ENCODE results near the gene MARK4.
"Not testable (repeated sequence)": the region's sequence is repeated elsewhere in the genome, so short reads cannot be mapped to it uniquely, and the experiment has no call there.

The MARK4 gene

GRCh38 chr19:45324349-45324907, 73.4 kb downstream of the MARK4 start:
- TF ChIP-seq CTCF (IDR thresholded peaks at IDR 0.05; ENCODE audit: extremely low read depth, insufficient read depth, missing control alignments) = no peak
- DNase-seq (ENCODE audit: low spot score) = no peak
- in situ Hi-C loops (cut with MboI; ENCODE audit: low pct_unique_long_range_greater_than_20kb, low sequenced_read_pairs, unreplicated experiment) = no loop called here

GRCh38 chr19:45327404-45328143, 76.5 kb downstream of the MARK4 start:
- TF ChIP-seq CTCF (IDR thresholded peaks at IDR 0.05; ENCODE audit: extremely low read depth, insufficient read depth, missing control alignments) = no peak
- in situ Hi-C loops (cut with MboI; ENCODE audit: low pct_unique_long_range_greater_than_20kb, low sequenced_read_pairs, unreplicated experiment) = no loop called here
- no peak for DNase-seq (ENCODE audit: low spot score)

GRCh38 chr19:45331411-45331810, 80.3 kb downstream of the MARK4 start:
- no peak for DNase-seq (ENCODE audit: low spot score)
- no peak for TF ChIP-seq CTCF (IDR thresholded peaks at IDR 0.05; ENCODE audit: extremely low read depth, insufficient read depth, missing control alignments)
- in situ Hi-C loops (cut with MboI; ENCODE audit: low pct_unique_long_range_greater_than_20kb, low sequenced_read_pairs, unreplicated experiment) = no loop called here

DNA sequence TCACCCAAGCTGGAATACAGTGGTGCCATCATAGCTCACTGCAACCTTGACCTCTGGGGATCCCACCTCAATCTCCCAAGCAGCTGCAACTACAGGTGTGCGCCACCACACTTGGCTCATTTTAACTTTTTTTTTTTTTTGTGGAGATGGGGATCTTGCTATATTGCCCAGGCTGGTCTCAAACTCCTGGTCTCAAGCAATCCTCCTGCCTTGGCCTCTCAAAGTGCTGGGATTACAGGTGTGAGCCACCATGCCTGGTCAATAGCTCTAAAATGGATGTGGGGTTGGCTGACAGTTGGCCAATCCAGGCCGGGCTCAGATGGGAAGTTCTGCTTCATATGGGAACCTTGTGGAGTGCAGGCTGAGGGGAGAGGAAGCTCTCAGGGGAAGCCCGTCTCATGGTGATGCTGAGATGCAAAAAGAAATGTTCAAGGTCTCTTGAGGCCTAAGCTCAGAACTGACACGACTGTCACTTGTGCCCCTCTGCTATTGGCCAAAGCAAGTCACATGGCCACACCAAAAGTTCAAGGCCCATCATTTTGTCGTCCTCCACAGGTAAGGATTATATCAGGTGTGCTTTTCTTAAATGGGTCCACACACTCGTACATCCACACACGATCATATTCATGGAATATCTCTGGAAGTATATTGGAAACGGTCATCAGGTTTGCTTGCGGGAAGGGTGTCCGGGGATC, 82.7 kb downstream of the MARK4 start:
- in situ Hi-C loops (cut with MboI; ENCODE audit: low pct_unique_long_range_greater_than_20kb, low sequenced_read_pairs, unreplicated experiment) = no loop called here
- TF ChIP-seq CTCF (IDR thresholded peaks at IDR 0.05; ENCODE audit: extremely low read depth, insufficient read depth, missing control alignments) = no peak
- DNase-seq (ENCODE audit: low spot score) = no peak

DNA sequence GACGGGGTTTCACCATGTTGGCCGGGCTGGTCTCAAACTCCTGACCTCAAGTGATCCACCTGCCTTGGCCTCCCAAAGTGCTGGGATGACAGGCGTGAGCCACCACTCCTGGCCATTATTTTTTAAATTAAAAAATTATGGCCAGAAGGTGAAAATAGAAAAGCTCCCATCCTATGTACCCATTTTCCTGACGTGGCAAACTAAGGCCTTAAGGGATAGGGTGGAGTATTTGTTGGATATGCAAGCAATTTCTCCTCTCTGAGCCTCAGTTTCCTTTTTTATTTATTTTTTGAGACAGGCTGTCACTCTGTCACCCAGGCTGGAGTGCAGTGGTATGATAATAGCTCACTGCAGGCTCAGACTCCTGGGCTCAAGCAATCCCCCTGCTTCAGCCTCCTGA, 83.8 kb downstream of the MARK4 start:
- in situ Hi-C loops (cut with MboI; ENCODE audit: low pct_unique_long_range_greater_than_20kb, low sequenced_read_pairs, unreplicated experiment); DNase-seq (ENCODE audit: low spot score): not testable (repeated sequence)

DNA sequence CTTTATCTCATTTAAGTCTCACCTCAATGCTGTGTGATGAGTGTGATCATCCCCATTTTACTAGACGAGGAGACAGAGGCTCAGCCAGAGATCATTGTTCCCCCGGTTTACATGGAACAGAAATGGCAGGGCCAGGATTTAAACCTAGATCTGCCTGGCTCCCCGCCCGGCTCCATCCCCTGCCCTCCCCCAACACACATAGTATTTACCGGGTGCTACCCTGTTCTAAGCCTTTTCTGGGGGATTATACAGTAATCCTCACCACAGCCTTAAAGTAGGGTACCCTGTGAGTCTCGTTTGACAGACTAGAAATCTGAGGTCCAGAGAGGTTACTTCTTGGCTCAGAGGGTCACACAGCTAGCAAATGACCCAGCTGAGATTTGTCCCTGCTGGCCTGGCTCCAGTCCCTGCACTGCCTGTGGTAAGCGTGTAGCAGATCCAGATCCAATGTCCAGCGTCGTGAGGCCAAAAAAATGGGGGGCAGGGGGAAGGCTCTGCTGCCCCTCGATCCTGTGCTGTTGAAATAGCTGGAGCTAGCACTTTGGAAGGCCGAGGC, 85.7 kb downstream of the MARK4 start:
- in situ Hi-C loops (cut with MboI; ENCODE audit: low pct_unique_long_range_greater_than_20kb, low sequenced_read_pairs, unreplicated experiment) = no loop called here
- DNase-seq (ENCODE audit: low spot score) = no peak
- TF ChIP-seq CTCF (IDR thresholded peaks at IDR 0.05; ENCODE audit: extremely low read depth, insufficient read depth, missing control alignments) = no peak

- TF ChIP-seq CTCF (IDR thresholded peaks at IDR 0.05; ENCODE audit: extremely low read depth, insufficient read depth, missing control alignments) = no peak
These were observed 88.6 kb downstream of the MARK4 start for GRCh38 chr19:45339629-45340028.

More at GRCh38 chr19:45339629-45340028, 88.6 kb downstream of the MARK4 start:
- no peak for DNase-seq (ENCODE audit: low spot score)
- in situ Hi-C loops (cut with MboI; ENCODE audit: low pct_unique_long_range_greater_than_20kb, low sequenced_read_pairs, unreplicated experiment) = no loop called here

Measured in GM13977 (cell line).